Measurements from ENCODE around the gene URB2. TPM values are rescaled to one million over a fixed set of nuclear protein-coding genes. Genes with fewer than 3 reads are reported as not detected.

URB2 gene
- total RNA-seq, 1 donor = 8.2 TPM

Other genes with a start within 250 kb of the URB2 start
- not detected for gene ACTA1, start 192.2 kb upstream of the URB2 start, total RNA-seq
- 42.0 TPM for gene NUP133, start 117.9 kb upstream of the URB2 start, total RNA-seq
- 12.1 TPM for gene ABCB10, start 67.5 kb upstream of the URB2 start, total RNA-seq
- 20.1 TPM for gene TAF5L, start 125 bp upstream of the URB2 start, total RNA-seq